ENCODE data around the gene FOXP1. TPM values are rescaled to one million over a fixed set of nuclear protein-coding genes. Genes with fewer than 3 reads are reported as not detected.

The FOXP1 gene
- total RNA-seq, 1 experiment from 2014 or later, result 2.9 TPM

DNA sequence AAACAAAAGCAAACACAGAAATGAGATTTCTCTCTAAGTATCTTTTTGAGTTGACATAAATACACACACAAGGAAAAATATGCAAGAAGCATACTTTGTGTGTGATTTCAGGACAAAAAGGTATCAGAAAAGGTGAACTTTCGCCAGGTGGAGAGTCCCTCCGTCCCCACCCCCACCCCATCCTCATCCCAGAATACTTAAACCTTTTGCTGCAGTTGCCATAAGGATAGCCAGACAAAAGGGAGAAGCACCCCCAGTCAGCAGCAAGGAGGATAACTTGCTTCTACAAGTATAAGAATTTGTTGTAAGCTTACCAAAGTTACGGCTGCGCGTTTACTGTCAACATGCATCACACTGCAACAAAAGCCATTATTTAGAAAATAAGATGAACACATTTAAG, 10.3 kb downstream of the FOXP1 start:
- no peak overlapping the region for H3K4me3 ChIP-seq (ENCODE audit: low read depth in 2 of 2, low read length in 2 of 2)
- POLR2A ChIA-PET, result no interaction called here
- no peaks in the 10 kb centered on the region for H3K27me3 ChIP-seq (ENCODE audit: control insufficient read depth, insufficient read depth, low read length)
- in situ Hi-C loops (cut with HindIII; ENCODE audit: low pct_unique_long_range_greater_than_20kb, low sequenced_read_pairs) (no loop called here), intact Hi-C loops (cut with micrococcal nuclease; ENCODE audit: unreplicated experiment) (no loop called here)
- no peak overlapping the region for H3K27ac ChIP-seq (ENCODE audit: low read length)
- TF ChIP-seq SIN3A (IDR thresholded peaks at IDR 0.05; ENCODE audit: borderline replicate concordance, insufficient read depth, low read depth, low read length), result no peak
- no peak for TF ChIP-seq TCF7L2 (IDR thresholded peaks at IDR 0.05; ENCODE audit: low read depth, low read length)
- TF ChIP-seq POLR2AphosphoS5 (IDR thresholded peaks at IDR 0.05; ENCODE audit: low read depth, low read length), result no peak
- TF ChIP-seq, protein P1, sequence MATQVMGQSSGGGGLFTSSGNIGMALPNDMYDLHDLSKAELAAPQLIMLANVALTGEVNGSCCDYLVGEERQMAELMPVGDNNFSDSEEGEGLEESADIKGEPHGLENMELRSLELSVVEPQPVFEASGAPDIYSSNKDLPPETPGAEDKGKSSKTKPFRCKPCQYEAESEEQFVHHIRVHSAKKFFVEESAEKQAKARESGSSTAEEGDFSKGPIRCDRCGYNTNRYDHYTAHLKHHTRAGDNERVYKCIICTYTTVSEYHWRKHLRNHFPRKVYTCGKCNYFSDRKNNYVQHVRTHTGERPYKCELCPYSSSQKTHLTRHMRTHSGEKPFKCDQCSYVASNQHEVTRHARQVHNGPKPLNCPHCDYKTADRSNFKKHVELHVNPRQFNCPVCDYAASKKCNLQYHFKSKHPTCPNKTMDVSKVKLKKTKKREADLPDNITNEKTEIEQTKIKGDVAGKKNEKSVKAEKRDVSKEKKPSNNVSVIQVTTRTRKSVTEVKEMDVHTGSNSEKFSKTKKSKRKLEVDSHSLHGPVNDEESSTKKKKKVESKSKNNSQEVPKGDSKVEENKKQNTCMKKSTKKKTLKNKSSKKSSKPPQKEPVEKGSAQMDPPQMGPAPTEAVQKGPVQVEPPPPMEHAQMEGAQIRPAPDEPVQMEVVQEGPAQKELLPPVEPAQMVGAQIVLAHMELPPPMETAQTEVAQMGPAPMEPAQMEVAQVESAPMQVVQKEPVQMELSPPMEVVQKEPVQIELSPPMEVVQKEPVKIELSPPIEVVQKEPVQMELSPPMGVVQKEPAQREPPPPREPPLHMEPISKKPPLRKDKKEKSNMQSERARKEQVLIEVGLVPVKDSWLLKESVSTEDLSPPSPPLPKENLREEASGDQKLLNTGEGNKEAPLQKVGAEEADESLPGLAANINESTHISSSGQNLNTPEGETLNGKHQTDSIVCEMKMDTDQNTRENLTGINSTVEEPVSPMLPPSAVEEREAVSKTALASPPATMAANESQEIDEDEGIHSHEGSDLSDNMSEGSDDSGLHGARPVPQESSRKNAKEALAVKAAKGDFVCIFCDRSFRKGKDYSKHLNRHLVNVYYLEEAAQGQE (IDR thresholded peaks at IDR 0.05; ENCODE audit: insufficient read depth in 1 of 2, low read depth in 2 of 2, low read length in 1 of 2), result no peak
- TF ChIP-seq, protein P2, sequence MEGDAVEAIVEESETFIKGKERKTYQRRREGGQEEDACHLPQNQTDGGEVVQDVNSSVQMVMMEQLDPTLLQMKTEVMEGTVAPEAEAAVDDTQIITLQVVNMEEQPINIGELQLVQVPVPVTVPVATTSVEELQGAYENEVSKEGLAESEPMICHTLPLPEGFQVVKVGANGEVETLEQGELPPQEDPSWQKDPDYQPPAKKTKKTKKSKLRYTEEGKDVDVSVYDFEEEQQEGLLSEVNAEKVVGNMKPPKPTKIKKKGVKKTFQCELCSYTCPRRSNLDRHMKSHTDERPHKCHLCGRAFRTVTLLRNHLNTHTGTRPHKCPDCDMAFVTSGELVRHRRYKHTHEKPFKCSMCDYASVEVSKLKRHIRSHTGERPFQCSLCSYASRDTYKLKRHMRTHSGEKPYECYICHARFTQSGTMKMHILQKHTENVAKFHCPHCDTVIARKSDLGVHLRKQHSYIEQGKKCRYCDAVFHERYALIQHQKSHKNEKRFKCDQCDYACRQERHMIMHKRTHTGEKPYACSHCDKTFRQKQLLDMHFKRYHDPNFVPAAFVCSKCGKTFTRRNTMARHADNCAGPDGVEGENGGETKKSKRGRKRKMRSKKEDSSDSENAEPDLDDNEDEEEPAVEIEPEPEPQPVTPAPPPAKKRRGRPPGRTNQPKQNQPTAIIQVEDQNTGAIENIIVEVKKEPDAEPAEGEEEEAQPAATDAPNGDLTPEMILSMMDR (IDR thresholded peaks at IDR 0.05), result no peak
- no peaks in the 10 kb centered on the region for H3K36me3 ChIP-seq (ENCODE audit: control insufficient read depth, insufficient read depth, low read length)
- DNase-seq (ENCODE audit: low read depth, low spot score), result no peak
- CTCF ChIA-PET, result no interaction called here
- no TSS peak for BruUV-seq (replicated peaks)
- H3K4me1 ChIP-seq (ENCODE audit: control insufficient read depth, insufficient read depth, low read length), result no peaks in the 10 kb centered on the region
- ATAC-seq, result no peak
- no peaks in the 10 kb centered on the region for H3K9me3 ChIP-seq (ENCODE audit: control insufficient read depth, insufficient read depth, low read depth, low read length)

DNA sequence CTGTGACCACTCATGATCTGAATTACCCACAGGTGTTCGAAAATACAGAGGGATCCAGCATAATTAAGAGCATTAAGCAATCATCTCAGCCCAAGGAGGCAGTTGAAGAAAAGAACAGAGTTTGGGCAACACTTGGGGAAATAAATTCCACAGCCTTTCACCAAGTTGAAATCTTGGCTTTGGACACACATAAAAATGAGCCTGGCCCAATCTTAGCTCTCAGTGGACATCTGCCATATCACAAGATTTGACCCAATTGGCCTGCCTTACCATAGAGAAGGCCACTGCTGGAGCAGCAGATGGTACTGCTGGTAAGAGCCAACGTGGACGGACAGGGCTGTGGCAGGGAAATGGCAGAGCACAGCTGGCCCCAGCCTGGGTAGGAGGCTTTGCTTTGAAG, 13.0 kb downstream of the FOXP1 start:
- TF ChIP-seq TCF7L2 (IDR thresholded peaks at IDR 0.05; ENCODE audit: low read depth, low read length) (no peak), SIN3A (IDR thresholded peaks at IDR 0.05; ENCODE audit: borderline replicate concordance, insufficient read depth, low read depth, low read length) (no peak), POLR2AphosphoS5 (IDR thresholded peaks at IDR 0.05; ENCODE audit: low read depth, low read length) (no peak)
- TF ChIP-seq, protein P1 (IDR thresholded peaks at IDR 0.05; ENCODE audit: insufficient read depth in 1 of 2, low read depth in 2 of 2, low read length in 1 of 2), result no peak
- TF ChIP-seq, protein P2 (IDR thresholded peaks at IDR 0.05), result no peak
- no peaks in the 10 kb centered on the region for H3K9me3 ChIP-seq (ENCODE audit: control insufficient read depth, insufficient read depth, low read depth, low read length)
- H3K27ac ChIP-seq (ENCODE audit: low read length), result no peak overlapping the region
- in situ Hi-C loops (cut with HindIII; ENCODE audit: low pct_unique_long_range_greater_than_20kb, low sequenced_read_pairs), result no loop called here
- H3K4me3 ChIP-seq (ENCODE audit: low read depth in 2 of 2, low read length in 2 of 2), result no peak overlapping the region
- H3K27me3 ChIP-seq (ENCODE audit: control insufficient read depth, insufficient read depth, low read length), result no peaks in the 10 kb centered on the region
- POLR2A ChIA-PET, result no interaction called here
- no TSS peak for BruUV-seq (replicated peaks)
- intact Hi-C loops (cut with micrococcal nuclease; ENCODE audit: unreplicated experiment), result no loop called here
- CTCF ChIA-PET, result no interaction called here
- ATAC-seq, result no peak
- H3K4me1 ChIP-seq (ENCODE audit: control insufficient read depth, insufficient read depth, low read length), result no peaks in the 10 kb centered on the region
- no peak for DNase-seq (ENCODE audit: low read depth, low spot score)
- no peaks in the 10 kb centered on the region for H3K36me3 ChIP-seq (ENCODE audit: control insufficient read depth, insufficient read depth, low read length)

Data from Panc1 (cell line).